ENCODE results near the gene LSM2. TPM values are rescaled to one million over a fixed set of nuclear protein-coding genes. Genes with fewer than 3 reads are reported as not detected.
A peak's percentile ranks its signal among the peaks of the same experiment; 100 is the strongest.

The LSM2 gene
- total and polyA plus RNA-seq, 9 of the 15 experiments (the other 6 are each of a cell fraction or from before 2014, with no cell fraction given), result 154 to 407 (median 223) TPM

DNA sequence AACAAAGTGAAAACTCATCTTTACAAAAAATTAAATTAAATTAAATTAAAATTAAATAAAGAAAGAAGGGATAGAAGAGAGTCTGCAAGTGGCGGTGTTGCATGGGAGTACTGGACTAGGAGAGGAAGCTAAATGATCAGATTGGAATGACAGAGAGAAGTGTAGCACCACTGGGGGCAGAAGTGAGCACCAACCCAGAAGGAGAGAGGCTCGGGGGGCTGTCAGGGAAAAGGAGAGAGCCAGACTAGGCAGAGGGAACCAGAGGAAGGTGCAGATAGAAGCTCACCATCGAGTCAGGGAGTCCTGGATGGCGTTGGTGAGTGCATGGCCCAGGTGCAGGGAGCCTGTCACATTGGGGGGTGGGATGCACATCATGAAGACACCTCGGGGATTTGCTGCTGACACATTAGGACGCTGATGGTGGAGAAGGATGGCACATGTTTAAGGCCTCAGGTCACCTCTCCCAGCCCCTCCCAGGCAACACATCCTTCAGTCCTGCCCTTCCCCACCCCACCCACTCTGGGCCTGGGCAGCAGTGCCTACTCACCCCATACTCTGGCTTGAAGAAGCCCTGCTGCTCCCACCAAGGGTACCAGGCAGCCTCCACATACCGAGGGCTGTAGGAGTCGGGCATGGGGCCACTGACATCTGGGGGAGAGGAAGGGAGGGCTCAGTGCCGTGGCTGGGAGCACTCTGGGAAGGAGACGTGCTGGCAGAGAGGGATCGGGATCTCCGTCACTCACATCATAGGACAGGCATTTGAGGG, 15.3 kb downstream of the LSM2 start (continued):
- TF ChIP-seq CHD7 (IDR thresholded peaks at IDR 0.05; ENCODE audit: low read depth, low read length) (no peak), ZNF444 (CRISPR knock-in tag; IDR thresholded peaks at IDR 0.05) (no peak), CC2D1A (IDR thresholded peaks at IDR 0.05) (peak; percentile 56; the same call in 1 of the 2 replicates), MTA1 (IDR thresholded peaks at IDR 0.05; ENCODE audit: borderline replicate concordance) (0 out of 2 replicates have a peak, but pooled peaks have one; percentile 51), ETS2 (tag; IDR thresholded peaks at IDR 0.05; ENCODE audit: borderline replicate concordance, poor library complexity, severe bottlenecking) (no peak), SIN3A (IDR thresholded peaks at IDR 0.05; ENCODE audit: borderline replicate concordance in 2 of 2, control insufficient read depth in 1 of 2, low read depth in 2 of 2, low read length in 2 of 2) (0 out of 4 replicates have a peak, but pooled peaks of 1 of the 2 experiments have one; percentile 55), TAF15 (IDR thresholded peaks at IDR 0.05; ENCODE audit: low read depth, low read length) (no peak), KLF1 (tag; IDR thresholded peaks at IDR 0.05) (no peak), RHOXF2B (CRISPR knock-in tag; conservative IDR thresholded peaks at IDR 0.05) (0 out of 2 replicates have a peak, but pooled peaks have one; percentile 35), TAF7 (tag; IDR thresholded peaks at IDR 0.05) (no peak), GABPA (tag; conservative IDR thresholded peaks at IDR 0.05; ENCODE audit: low read depth) (no peak), NCOA2 (IDR thresholded peaks at IDR 0.05; ENCODE audit: partially characterized antibody in 2 of 2) (no peak), GATAD2A (IDR thresholded peaks at IDR 0.05) (no peak), EWSR1 (IDR thresholded peaks at IDR 0.05; ENCODE audit: borderline replicate concordance, low read depth, partially characterized antibody) (no peak), RAD21 (CRISPR knock-in tag; conservative IDR thresholded peaks at IDR 0.05 in 1 of 2, IDR thresholded peaks at IDR 0.05 in 1 of 2) (peak; percentile 37 to 61)
